SH-SY5Y (cell line): ENCODE measurements around the gene ADTRP.

ENCODE experiments used
- GATA2 ChIP-seq: IDR thresholded peaks from 2 replicates; pipeline ENCODE4 v1.6.1; 2011; ENCODE audit warnings: mild to moderate bottlenecking, low read depth, low read length
- GATA3 ChIP-seq: IDR thresholded peaks from 2 replicates; pipeline ENCODE4 v1.6.1; 2011; ENCODE audit warnings: low read depth, mild to moderate bottlenecking, low read length, moderate library complexity

- no peak for TF ChIP-seq GATA3
- TF ChIP-seq GATA2 = no peak
Observed at GRCh38 chr6:11766589-11767450, 11.8 kb downstream of the ADTRP start.
